H9 (cell line): ENCODE measurements around the gene PGAM1. TPM values are rescaled to one million over a fixed set of nuclear protein-coding genes. Genes with fewer than 3 reads are reported as not detected.

Experiments used
- DNase-seq: peaks from one replicate; pipeline ENCODE4 v3.0.0-alpha.2; 2017
- H2AFZ ChIP-seq: one replicate; pipeline ENCODE4 v1.6.1; 2013; ENCODE audit warnings: mild to moderate bottlenecking, low read length, control low read depth, moderate library complexity
- H2AK5ac ChIP-seq: 2 replicates; pipeline ENCODE4 v1.6.1; 2013; ENCODE audit warnings: low read length, control low read depth, mixed read lengths; ENCODE audit not compliant: insufficient read length
- H2BK120ac ChIP-seq: one replicate; pipeline ENCODE4 v1.6.1; 2013; ENCODE audit warnings: low read depth, mild to moderate bottlenecking, low read length, control low read depth, inconsistent platforms; ENCODE audit not compliant: poor library complexity, severe bottlenecking
- H2BK12ac ChIP-seq: 2 replicates; pipeline ENCODE4 v1.6.1; 2013; ENCODE audit warnings: low read length, control low read depth, mixed read lengths, low read depth; ENCODE audit not compliant: insufficient read length
- H2BK15ac ChIP-seq: 2 replicates; pipeline ENCODE4 v1.6.1; 2013; ENCODE audit warnings: low read depth, low read length, control low read depth
- H2BK20ac ChIP-seq: one replicate; pipeline ENCODE4 v1.6.1; 2013; ENCODE audit warnings: low read depth, mild to moderate bottlenecking, low read length, control low read depth, inconsistent platforms; ENCODE audit not compliant: poor library complexity, severe bottlenecking
- H2BK5ac ChIP-seq: 2 replicates; pipeline ENCODE4 v1.6.1; 2013; ENCODE audit warnings: low read length, control low read depth, mixed read lengths; ENCODE audit not compliant: insufficient read length
- H3K14ac ChIP-seq: 2 replicates; pipeline ENCODE4 v1.6.1; 2013; ENCODE audit warnings: low read length, control low read depth; ENCODE audit not compliant: insufficient read depth
- H3K18ac ChIP-seq: 2 replicates; pipeline ENCODE4 v1.6.1; 2013; ENCODE audit warnings: low read depth, mild to moderate bottlenecking, mixed read lengths, low read length, control low read depth; ENCODE audit not compliant: insufficient read length
- H3K23ac ChIP-seq: 2 replicates; pipeline ENCODE4 v1.6.1; 2013; ENCODE audit warnings: low read length, control low read depth, mixed read lengths, low read depth; ENCODE audit not compliant: insufficient read length
- H3K23me2 ChIP-seq: 2 replicates; pipeline ENCODE4 v1.6.1; 2013; ENCODE audit warnings: low read depth, mild to moderate bottlenecking, mixed read lengths, low read length, control low read depth; ENCODE audit not compliant: insufficient read length, poor library complexity, severe bottlenecking
- H3K27ac ChIP-seq: 2 replicates; pipeline ENCODE4 v1.5.1; 2013; ENCODE audit warnings: low read length, control low read depth, mixed read lengths, low read depth; ENCODE audit not compliant: insufficient read length
- H3K27me3 ChIP-seq: 2 replicates; pipeline ENCODE4 v1.6.1; 2013; ENCODE audit warnings: low read length, control low read depth, inconsistent platforms; ENCODE audit not compliant: insufficient read depth
- H3K4ac ChIP-seq: 2 replicates; pipeline ENCODE4 v1.6.1; 2013; ENCODE audit warnings: low read depth, mild to moderate bottlenecking, control low read depth, inconsistent platforms, low read length, moderate library complexity
- H3K4me1 ChIP-seq: 2 replicates; pipeline ENCODE4 v1.6.1; 2013; ENCODE audit warnings: low read length, control low read depth, inconsistent platforms; ENCODE audit not compliant: insufficient read depth
- H3K4me2 ChIP-seq: 2 replicates; pipeline ENCODE4 v1.6.1; 2013; ENCODE audit warnings: low read length, control low read depth, mixed read lengths; ENCODE audit not compliant: insufficient read length, insufficient read depth
- H3K56ac ChIP-seq: 2 replicates; pipeline ENCODE4 v1.6.1; 2013; ENCODE audit warnings: low read depth, mild to moderate bottlenecking, mixed read lengths, low read length, control low read depth; ENCODE audit not compliant: insufficient read length
- H3K79me1 ChIP-seq: 2 replicates; pipeline ENCODE4 v1.6.1; 2013; ENCODE audit warnings: low read depth, mild to moderate bottlenecking, moderate library complexity, low read length, control low read depth, inconsistent platforms; ENCODE audit not compliant: insufficient read depth, poor library complexity, severe bottlenecking
- H3K79me2 ChIP-seq: 2 replicates; pipeline ENCODE4 v1.6.1; 2013; ENCODE audit warnings: low read length, control low read depth, inconsistent platforms; ENCODE audit not compliant: insufficient read depth
- H3K9ac ChIP-seq: 2 replicates; pipeline ENCODE4 v1.6.1; 2013; ENCODE audit warnings: low read length, control low read depth, mixed read lengths; ENCODE audit not compliant: insufficient read length; ENCODE audit errors: extremely low read depth
- H3K9me3 ChIP-seq: one replicate; pipeline ENCODE4 v1.6.1; 2013; ENCODE audit warnings: low read depth, low read length, inconsistent platforms; ENCODE audit not compliant: control insufficient read depth
- H3T11ph ChIP-seq: one replicate; pipeline ENCODE4 v1.6.1; 2013; ENCODE audit warnings: mild to moderate bottlenecking, low read length, control low read depth, inconsistent platforms
- H4K20me1 ChIP-seq: one replicate; pipeline ENCODE4 v1.6.1; 2013; ENCODE audit not compliant: control insufficient read depth, insufficient read length, insufficient read depth
- H4K5ac ChIP-seq: 2 replicates; pipeline ENCODE4 v1.6.1; 2013; ENCODE audit warnings: low read depth, mild to moderate bottlenecking, mixed read lengths, low read length, control low read depth; ENCODE audit not compliant: insufficient read length
- H4K8ac ChIP-seq: replicated peaks from 2 replicates; pipeline ENCODE4 v1.6.1; 2013; ENCODE audit warnings: low read length, control low read depth, mixed read lengths, low read depth; ENCODE audit not compliant: insufficient read length
- H4K91ac ChIP-seq: 2 replicates; pipeline ENCODE4 v1.6.1; 2013; ENCODE audit warnings: low read depth, mild to moderate bottlenecking, moderate library complexity, mixed read lengths, low read length, control low read depth; ENCODE audit not compliant: insufficient read length
- H3K27ac Mint-ChIP-seq, 3 experiments: 2 replicates in 2 of 3; 3 replicates in 1 of 3; pipeline ENCODE4 v1.8.0; 2020 to 2021; ENCODE audit warnings: mixed read lengths in 3 of 3, mild to moderate bottlenecking in 1 of 3, moderate library complexity in 1 of 3
- H3K27me3 Mint-ChIP-seq: 2 replicates; pipeline ENCODE4 v1.8.0; 2021; ENCODE audit warnings: low read depth, mild to moderate bottlenecking, moderate library complexity, mixed read lengths
- H3K36me3 Mint-ChIP-seq, 3 experiments: 2 replicates in 2 of 3; 3 replicates in 1 of 3; pipeline ENCODE4 v1.8.0; 2020 to 2021; ENCODE audit warnings: low read depth in 3 of 3, mixed read lengths in 3 of 3; ENCODE audit not compliant: insufficient read depth in 1 of 3
- H3K4me1 Mint-ChIP-seq, 2 experiments: 2 replicates each; pipeline ENCODE4 v1.8.0; 2020; ENCODE audit warnings: mixed read lengths in 2 of 2
- H3K4me3 Mint-ChIP-seq, 2 experiments: 2 replicates in 1 of 2; 3 replicates in 1 of 2; pipeline ENCODE4 v1.8.0; 2020 to 2021; ENCODE audit warnings: mild to moderate bottlenecking in 2 of 2, mixed read lengths in 2 of 2, moderate library complexity in 1 of 2
- H3K9me3 Mint-ChIP-seq, 2 experiments: 2 replicates in 1 of 2; 3 replicates in 1 of 2; pipeline ENCODE4 v1.8.0; 2020; ENCODE audit warnings: mild to moderate bottlenecking in 2 of 2, mixed read lengths in 2 of 2, moderate library complexity in 1 of 2
- CTCF ChIP-seq: fragments of 200-600 bp; sonication (generic); conservative IDR thresholded peaks from 3 replicates; pipeline ENCODE4 v1.8.0; 2021; ENCODE audit warnings: antibody characterized with exemption, mild to moderate bottlenecking
- WGBS: extraction: QIAGEN DNeasy Blood & Tissue Kit; methylation state at CpG from one replicate; pipeline ENCODE4 v1.1.7; 2013; ENCODE audit warnings: missing lambda C conversion rate, low lambda C conversion rate, mixed read lengths; ENCODE audit not compliant: insufficient read length; ENCODE audit errors: extremely low coverage; 5-methylcytosine and 5-hydroxymethylcytosine counted together
- total RNA-seq: library from RNA; stranded (reverse); gene quantifications from 2 replicates; pipeline ENCODE4 v1.2.1, GENCODE V29; 2021

The PGAM1 gene
- total RNA-seq, 1 experiment from 2014 or later, result 932 TPM

GRCh38 chr10:97384641-97385040 is 41.4 kb upstream of the PGAM1 start:
- Histone ChIP-seq H2BK12ac (no peak overlapping the region), H3K4ac (no peak overlapping the region), H3K27me3 (no peaks in the 10 kb centered on the region), H4K8ac (no peak overlapping the region), H3K23me2 (no peaks in the 10 kb centered on the region), H3K4me2 (no peak overlapping the region), H3K9me3 (no peaks in the 10 kb centered on the region), H3K14ac (no peak overlapping the region), H2BK20ac (no peak overlapping the region), H3K27ac (no peak overlapping the region), H2BK15ac (no peak overlapping the region), H3K56ac (no peak overlapping the region), H4K91ac (no peak overlapping the region), H3K79me1 (no peaks in the 10 kb centered on the region), H4K20me1 (no peaks in the 10 kb centered on the region), H2AFZ (no peak overlapping the region), H4K5ac (no peak overlapping the region), H2BK5ac (no peak overlapping the region), H3K79me2 (no peaks in the 10 kb centered on the region), H3K9ac (no peak overlapping the region), H2AK5ac (no peak overlapping the region), H2BK120ac (no peak overlapping the region), H3K23ac (no peak overlapping the region), H3T11ph (no peak overlapping the region), H3K18ac (no peak overlapping the region), H3K4me1 (no peaks in the 10 kb centered on the region)
- Mint-ChIP-seq H3K4me3 (no peak overlapping the region), H3K27ac (no peak overlapping the region), H3K36me3 (peaks cover 35 to 81% (median 46%) of the 10 kb centered on the region in 3 experiments; a peak in 6 of 7 replicates), H3K4me1 (no peaks in the 10 kb centered on the region), H3K27me3 (no peaks in the 10 kb centered on the region), H3K9me3 (no peaks in the 10 kb centered on the region)
- no CpG with 5 or more reads among the region's 6 CpGs for WGBS
- no peak for DNase-seq
- no peak for TF ChIP-seq CTCF
